ENCODE data around the gene COPZ1.

GRCh38 chr12:54300225-54300731, 24.7 kb upstream of the COPZ1 start:
- TF ChIP-seq EZH2phosphoT487 (IDR thresholded peaks at IDR 0.05; ENCODE audit: insufficient read depth, low read depth), result no peak
- no peak for TF ChIP-seq EZH2 (IDR thresholded peaks at IDR 0.05; ENCODE audit: insufficient read depth, poor library complexity, severe bottlenecking)

All from GM23248 (cell line).